ENCODE results near the gene CEACAM7.
"Not testable (repeated sequence)": the region's sequence is repeated elsewhere in the genome, so short reads cannot be mapped to it uniquely, and the experiment has no call there.

The CEACAM7 gene

GRCh38 chr19:41687419-41687818 lies 651 bp downstream of the CEACAM7 start:
- TF ChIP-seq, protein P1, sequence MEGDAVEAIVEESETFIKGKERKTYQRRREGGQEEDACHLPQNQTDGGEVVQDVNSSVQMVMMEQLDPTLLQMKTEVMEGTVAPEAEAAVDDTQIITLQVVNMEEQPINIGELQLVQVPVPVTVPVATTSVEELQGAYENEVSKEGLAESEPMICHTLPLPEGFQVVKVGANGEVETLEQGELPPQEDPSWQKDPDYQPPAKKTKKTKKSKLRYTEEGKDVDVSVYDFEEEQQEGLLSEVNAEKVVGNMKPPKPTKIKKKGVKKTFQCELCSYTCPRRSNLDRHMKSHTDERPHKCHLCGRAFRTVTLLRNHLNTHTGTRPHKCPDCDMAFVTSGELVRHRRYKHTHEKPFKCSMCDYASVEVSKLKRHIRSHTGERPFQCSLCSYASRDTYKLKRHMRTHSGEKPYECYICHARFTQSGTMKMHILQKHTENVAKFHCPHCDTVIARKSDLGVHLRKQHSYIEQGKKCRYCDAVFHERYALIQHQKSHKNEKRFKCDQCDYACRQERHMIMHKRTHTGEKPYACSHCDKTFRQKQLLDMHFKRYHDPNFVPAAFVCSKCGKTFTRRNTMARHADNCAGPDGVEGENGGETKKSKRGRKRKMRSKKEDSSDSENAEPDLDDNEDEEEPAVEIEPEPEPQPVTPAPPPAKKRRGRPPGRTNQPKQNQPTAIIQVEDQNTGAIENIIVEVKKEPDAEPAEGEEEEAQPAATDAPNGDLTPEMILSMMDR (IDR thresholded peaks at IDR 0.05; ENCODE audit: low read length, missing control alignments) = no peak
- no peak overlapping the region for H3K4me3 ChIP-seq (replicated peaks; ENCODE audit: low read depth, low read length)
- DNase-seq (ENCODE audit: low read depth) = no peak

DNA sequence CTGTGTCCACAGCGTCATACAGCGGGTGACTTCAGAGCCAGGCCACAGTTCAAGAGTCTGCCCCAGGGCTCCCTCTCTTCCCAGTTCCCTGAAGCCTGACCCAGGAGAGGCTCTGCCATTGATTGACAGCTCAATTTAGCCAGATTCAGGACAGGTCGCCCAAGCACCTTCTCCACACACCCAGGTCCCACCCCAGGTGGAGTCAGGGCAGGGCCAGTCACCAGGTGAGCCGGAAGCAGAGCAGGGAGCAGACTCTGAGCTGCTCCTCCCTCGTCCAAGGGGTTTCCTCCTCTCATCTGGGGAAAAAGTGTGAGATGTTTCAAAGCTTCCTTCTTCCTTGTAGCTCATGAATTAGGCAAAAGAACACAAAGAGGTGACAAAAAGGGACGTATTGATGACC lies 5.6 kb downstream of the CEACAM7 start:
- no peak for DNase-seq (ENCODE audit: low read depth)
- H3K4me3 ChIP-seq (replicated peaks; ENCODE audit: low read depth, low read length) = no peak overlapping the region
- TF ChIP-seq, protein P1 (IDR thresholded peaks at IDR 0.05; ENCODE audit: low read length, missing control alignments) = no peak

- TF ChIP-seq, protein P1 (IDR thresholded peaks at IDR 0.05; ENCODE audit: low read length, missing control alignments) = no peak
These were observed 16.6 kb downstream of the CEACAM7 start for GRCh38 chr19:41671486-41671885.

DNA sequence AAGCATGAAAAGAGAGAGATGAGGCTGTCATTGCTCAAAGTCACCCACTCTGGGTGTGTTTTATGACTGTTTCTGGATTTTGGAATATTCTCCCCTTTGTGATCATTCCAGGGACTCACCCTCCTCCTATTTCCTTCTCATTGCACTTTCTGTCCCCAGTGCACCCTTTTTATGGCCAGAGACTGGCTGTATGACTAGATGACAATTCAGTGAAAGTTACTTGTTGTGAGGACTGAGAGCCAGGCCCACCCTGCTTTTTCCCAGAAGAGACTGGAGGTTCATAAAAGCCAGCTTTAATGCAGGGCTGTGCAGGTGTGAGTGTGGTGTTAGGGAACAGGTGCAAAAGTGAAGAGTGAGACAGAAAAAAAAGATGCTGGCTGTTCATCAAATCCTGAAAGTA lies 17.3 kb downstream of the CEACAM7 start:
- TF ChIP-seq, protein P1 (IDR thresholded peaks at IDR 0.05; ENCODE audit: low read length, missing control alignments) = no peak
- no peak overlapping the region for H3K4me3 ChIP-seq (replicated peaks; ENCODE audit: low read depth, low read length)
- DNase-seq (ENCODE audit: low read depth) = no peak

More at GRCh38 chr19:41671486-41671885, 16.6 kb downstream of the CEACAM7 start:
- DNase-seq (ENCODE audit: low read depth) = no peak
- no peak overlapping the region for H3K4me3 ChIP-seq (replicated peaks; ENCODE audit: low read depth, low read length)

- H3K4me3 ChIP-seq (replicated peaks; ENCODE audit: low read depth, low read length) = no peak overlapping the region
- DNase-seq (ENCODE audit: low read depth) = no peak
- TF ChIP-seq, protein P1 (IDR thresholded peaks at IDR 0.05; ENCODE audit: low read length, missing control alignments) = no peak
These were observed 19.8 kb downstream of the CEACAM7 start for GRCh38 chr19:41668315-41668714.

GRCh38 chr19:41666075-41666474 lies 22.0 kb downstream of the CEACAM7 start:
- DNase-seq (ENCODE audit: low read depth) = no peak
- TF ChIP-seq, protein P1 (IDR thresholded peaks at IDR 0.05; ENCODE audit: low read length, missing control alignments) = no peak
- no peak overlapping the region for H3K4me3 ChIP-seq (replicated peaks; ENCODE audit: low read depth, low read length)

DNA sequence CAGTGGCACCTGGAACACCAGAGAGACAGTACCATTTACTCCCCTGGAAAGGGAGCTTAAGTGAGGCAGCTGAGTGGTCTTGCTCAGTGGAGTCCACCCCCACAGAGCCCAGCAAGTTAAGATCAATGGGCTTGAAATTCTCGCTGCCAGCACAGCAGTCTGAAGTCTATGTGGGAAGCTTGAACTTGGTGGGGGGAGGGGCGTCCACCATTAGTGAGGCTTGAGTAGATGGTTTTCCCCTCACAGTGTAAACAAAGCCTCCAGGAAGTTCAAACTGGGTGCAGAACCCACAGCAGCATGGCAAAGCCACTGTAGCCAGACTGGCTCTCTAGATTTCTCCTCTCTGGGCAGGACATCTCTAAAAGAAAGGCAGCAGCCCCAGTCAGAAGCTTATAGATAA lies 30.9 kb downstream of the CEACAM7 start:
- no peak overlapping the region for H3K4me3 ChIP-seq (replicated peaks; ENCODE audit: low read depth, low read length)
- TF ChIP-seq, protein P1 (IDR thresholded peaks at IDR 0.05; ENCODE audit: low read length, missing control alignments) = no peak
- no peak for DNase-seq (ENCODE audit: low read depth)

DNA sequence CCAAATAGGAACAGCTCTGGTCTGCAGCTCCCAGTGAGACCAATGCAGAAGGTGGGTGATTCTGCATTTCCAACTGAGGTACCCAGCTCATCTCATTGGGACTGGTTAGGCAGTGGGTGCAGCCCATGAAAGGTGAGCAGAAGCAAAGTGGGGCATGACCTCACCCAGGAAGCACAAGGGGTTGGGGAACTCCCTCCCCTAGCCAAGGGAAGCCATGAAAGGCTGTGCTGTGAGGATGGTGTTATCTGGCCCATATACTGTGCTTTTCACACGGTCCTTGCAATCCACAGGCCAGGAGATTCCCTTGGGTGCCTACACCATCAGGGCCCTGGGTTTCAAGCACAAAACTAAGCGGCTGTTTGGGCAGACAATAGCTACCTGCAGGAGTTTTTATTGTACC lies 31.3 kb downstream of the CEACAM7 start:
- H3K4me3 ChIP-seq (replicated peaks; ENCODE audit: low read depth, low read length); DNase-seq (ENCODE audit: low read depth): not testable (repeated sequence)
